GM12891 (cell line): Measurements from ENCODE around the gene PTPRN2.
"Not testable (repeated sequence)": the region's sequence is repeated elsewhere in the genome, so short reads cannot be mapped to it uniquely, and the experiment has no call there.

ENCODE experiments used
- DNase-seq: peaks from one replicate; pipeline ENCODE4 v3.0.0; 2011; ENCODE audit warnings: low spot score; ENCODE audit not compliant: insufficient read length
- FAIRE-seq: peaks from 2 replicates; lab custom pipeline; 2011; peaks lifted over from hg19 to GRCh38; lab: Jason Lieb, UNC
- PAX5 ChIP-seq: IDR thresholded peaks from 2 replicates; pipeline ENCODE4 v1.6.1; 2011; ENCODE audit warnings: low read length, moderate library complexity, mild to moderate bottlenecking; ENCODE audit not compliant: insufficient read depth, severe bottlenecking
- POLR2A ChIP-seq: IDR thresholded peaks from 2 replicates; pipeline ENCODE4 v1.6.1; 2011; ENCODE audit warnings: low read depth, low read length, control low read depth
- POLR2AphosphoS5 ChIP-seq: IDR thresholded peaks from 2 replicates; pipeline ENCODE4 v1.6.1; 2011; ENCODE audit warnings: low read depth, low read length, control low read depth
- POU2F2 ChIP-seq: IDR thresholded peaks from 2 replicates; pipeline ENCODE4 v1.6.1; 2011; ENCODE audit warnings: low read depth, mild to moderate bottlenecking, control low read depth, low read length, moderate library complexity
- SPI1 ChIP-seq: IDR thresholded peaks from 2 replicates; pipeline ENCODE4 v1.6.1; 2011; ENCODE audit warnings: low read depth, low read length, control low read depth
- TAF1 ChIP-seq: IDR thresholded peaks from 2 replicates; pipeline ENCODE4 v1.6.1; 2011; ENCODE audit warnings: low read depth, low read length, control low read depth

The PTPRN2 gene

GRCh38 chr7:157904866-157905570 is 682.6 kb downstream of the PTPRN2 start:
- DNase-seq = no peak
- FAIRE-seq = no peak
- no peak for TF ChIP-seq TAF1
- TF ChIP-seq POU2F2 = no peak
- no peak for TF ChIP-seq POLR2AphosphoS5
- no peak for TF ChIP-seq SPI1
- no peak for TF ChIP-seq PAX5
- TF ChIP-seq POLR2A = no peak

GRCh38 chr7:157904211-157904865 is 683.3 kb downstream of the PTPRN2 start:
- FAIRE-seq (no peak), DNase-seq (no peak)
- TF ChIP-seq POLR2AphosphoS5 (no peak), SPI1 (no peak), POU2F2 (no peak), TAF1 (no peak), POLR2A (no peak), PAX5 (no peak)

GRCh38 chr7:157903710-157904109 is 683.9 kb downstream of the PTPRN2 start:
- TF ChIP-seq PAX5 (no peak), POLR2A (no peak), TAF1 (no peak), POU2F2 (no peak), SPI1 (no peak)
- DNase-seq (no peak), FAIRE-seq (no peak)

- DNase-seq (no peak), FAIRE-seq (no peak)
- TF ChIP-seq TAF1 (no peak), POLR2A (no peak), POLR2AphosphoS5 (no peak), SPI1 (no peak), POU2F2 (no peak), PAX5 (no peak)
Observed at GRCh38 chr7:157903296-157903695, 684.3 kb downstream of the PTPRN2 start.

GRCh38 chr7:157901816-157902610 is 685.6 kb downstream of the PTPRN2 start:
- not testable (repeated sequence) for FAIRE-seq, DNase-seq

- DNase-seq (no peak), FAIRE-seq (no peak)
- no peak for TF ChIP-seq SPI1
- TF ChIP-seq POLR2A = no peak
- TF ChIP-seq PAX5 = no peak
- no peak for TF ChIP-seq TAF1
- TF ChIP-seq POLR2AphosphoS5 = no peak
- TF ChIP-seq POU2F2 = no peak
Observed at GRCh38 chr7:157901166-157901565, 686.5 kb downstream of the PTPRN2 start.

GRCh38 chr7:157900556-157900955 is 687.1 kb downstream of the PTPRN2 start:
- TF ChIP-seq PAX5 (no peak), SPI1 (no peak), POU2F2 (no peak), TAF1 (no peak), POLR2A (no peak), POLR2AphosphoS5 (no peak)
- FAIRE-seq = no peak
- DNase-seq = no peak

- TF ChIP-seq POLR2A = no peak
- TF ChIP-seq POLR2AphosphoS5 = no peak
- TF ChIP-seq POU2F2 = no peak
- TF ChIP-seq TAF1 = no peak
- TF ChIP-seq SPI1 = no peak
- no peak for TF ChIP-seq PAX5
- DNase-seq = no peak
- FAIRE-seq = no peak
Observed at GRCh38 chr7:157900011-157900410, 687.6 kb downstream of the PTPRN2 start.

GRCh38 chr7:157898802-157899505 is 688.7 kb downstream of the PTPRN2 start:
- FAIRE-seq (no peak), DNase-seq (no peak)
- TF ChIP-seq POU2F2 = no peak
- TF ChIP-seq POLR2AphosphoS5 = no peak
- no peak for TF ChIP-seq TAF1
- TF ChIP-seq SPI1 = no peak
- no peak for TF ChIP-seq PAX5
- no peak for TF ChIP-seq POLR2A
